ENCODE results near the gene HEYL. TPM values are rescaled to one million over a fixed set of nuclear protein-coding genes. Genes with fewer than 3 reads are reported as not detected.

HEYL gene
- total and polyA plus RNA-seq, 9 of the 15 experiments (the other 6 are each of a cell fraction or from before 2014, with no cell fraction given): 0.13 to 0.89 (median 0.25) TPM

DNA sequence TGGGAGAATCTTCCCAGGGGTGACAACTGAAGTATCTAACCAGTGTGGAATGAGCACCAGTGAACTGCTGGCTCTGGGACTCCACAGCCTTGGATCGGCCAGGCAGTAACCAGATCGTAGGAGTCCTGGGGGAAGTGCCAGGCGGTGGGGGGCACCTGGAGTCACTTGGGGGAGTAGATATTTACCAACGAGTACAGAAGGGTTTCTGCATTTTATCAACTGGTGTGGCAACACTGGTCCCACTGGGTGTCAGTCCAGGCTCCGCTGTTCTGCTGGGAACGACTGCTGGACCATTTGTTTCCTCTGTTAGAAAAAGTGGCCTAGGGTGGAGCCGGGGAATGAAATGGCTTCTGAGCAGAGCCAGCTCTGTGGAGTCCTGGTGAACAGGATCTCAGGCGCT lies 14.4 kb downstream of the HEYL start:
- ChIA-PET CTCF (ENCODE audit: low intra/inter-chr PET ratio) (interaction anchor here (0.6 kb wide), 1 partner anchor 18 kb away, joined by 5 read pairs; no protein-coding TSS in a partner anchor), POLR2A (interaction anchor here (0.6 kb wide), 1 partner anchor 51 kb away, joined by 3 read pairs; no protein-coding TSS in a partner anchor)
- Histone ChIP-seq H3K36me3 (ENCODE audit: control insufficient read depth, insufficient read depth, low read length) (no peaks in the 10 kb centered on the region), H3K9me3 (replicated peaks; ENCODE audit: control insufficient read depth, insufficient read depth, low read depth, low read length) (no peaks in the 10 kb centered on the region), H3K79me2 (ENCODE audit: control insufficient read depth, insufficient read depth, low read length) (no peaks in the 10 kb centered on the region), H3K4me2 (ENCODE audit: insufficient read depth, low read length) (no peak overlapping the region), H3K27ac (ENCODE audit: extremely low read depth, low read depth, low read length) (no peak overlapping the region), H3K9me1 (ENCODE audit: control insufficient read depth, insufficient read depth, low read length) (peaks cover 5% of the 10 kb centered on the region), H3K4me3 (no peak overlapping the region), H2AFZ (ENCODE audit: low read depth, low read length) (no peak overlapping the region), H3K9ac (ENCODE audit: insufficient read depth in 1 of 2, low read depth in 2 of 2, low read length in 2 of 2) (no peak overlapping the region), H4K20me1 (replicated peaks; ENCODE audit: control insufficient read depth, insufficient read depth, low read length) (peaks cover 11% of the 10 kb centered on the region), H3K27me3 (ENCODE audit: control insufficient read depth in 2 of 2, insufficient read depth in 2 of 2, low read length in 2 of 2) (peaks cover 51 to 76% of the 10 kb centered on the region in 2 experiments), H3K4me1 (replicated peaks in 1 of 2; ENCODE audit: control insufficient read depth in 2 of 2, insufficient read depth in 2 of 2, low read length in 2 of 2) (peaks cover 0 to 6% of the 10 kb centered on the region in 2 experiments; a peak in 2 of 5 replicates)
- no TSS peak for BruUV-seq (replicated peaks)
- in situ Hi-C loops (cut with MboI): no loop called here
- intact Hi-C loops (cut with micrococcal nuclease): no loop called here
- no peak for DNase-seq (ENCODE audit: extremely low read depth in 1 of 4, low spot score in 3 of 4)
- WGBS (ENCODE audit: insufficient coverage, low coverage, missing lambda C conversion rate): 4% methylated on average over 8 of the region's 8 CpGs
- no peak for FAIRE-seq
- no peak for ATAC-seq
- TF ChIP-seq ESRRA (IDR thresholded peaks at IDR 0.05; ENCODE audit: borderline replicate concordance, low read depth): no peak
- TF ChIP-seq, protein P1, sequence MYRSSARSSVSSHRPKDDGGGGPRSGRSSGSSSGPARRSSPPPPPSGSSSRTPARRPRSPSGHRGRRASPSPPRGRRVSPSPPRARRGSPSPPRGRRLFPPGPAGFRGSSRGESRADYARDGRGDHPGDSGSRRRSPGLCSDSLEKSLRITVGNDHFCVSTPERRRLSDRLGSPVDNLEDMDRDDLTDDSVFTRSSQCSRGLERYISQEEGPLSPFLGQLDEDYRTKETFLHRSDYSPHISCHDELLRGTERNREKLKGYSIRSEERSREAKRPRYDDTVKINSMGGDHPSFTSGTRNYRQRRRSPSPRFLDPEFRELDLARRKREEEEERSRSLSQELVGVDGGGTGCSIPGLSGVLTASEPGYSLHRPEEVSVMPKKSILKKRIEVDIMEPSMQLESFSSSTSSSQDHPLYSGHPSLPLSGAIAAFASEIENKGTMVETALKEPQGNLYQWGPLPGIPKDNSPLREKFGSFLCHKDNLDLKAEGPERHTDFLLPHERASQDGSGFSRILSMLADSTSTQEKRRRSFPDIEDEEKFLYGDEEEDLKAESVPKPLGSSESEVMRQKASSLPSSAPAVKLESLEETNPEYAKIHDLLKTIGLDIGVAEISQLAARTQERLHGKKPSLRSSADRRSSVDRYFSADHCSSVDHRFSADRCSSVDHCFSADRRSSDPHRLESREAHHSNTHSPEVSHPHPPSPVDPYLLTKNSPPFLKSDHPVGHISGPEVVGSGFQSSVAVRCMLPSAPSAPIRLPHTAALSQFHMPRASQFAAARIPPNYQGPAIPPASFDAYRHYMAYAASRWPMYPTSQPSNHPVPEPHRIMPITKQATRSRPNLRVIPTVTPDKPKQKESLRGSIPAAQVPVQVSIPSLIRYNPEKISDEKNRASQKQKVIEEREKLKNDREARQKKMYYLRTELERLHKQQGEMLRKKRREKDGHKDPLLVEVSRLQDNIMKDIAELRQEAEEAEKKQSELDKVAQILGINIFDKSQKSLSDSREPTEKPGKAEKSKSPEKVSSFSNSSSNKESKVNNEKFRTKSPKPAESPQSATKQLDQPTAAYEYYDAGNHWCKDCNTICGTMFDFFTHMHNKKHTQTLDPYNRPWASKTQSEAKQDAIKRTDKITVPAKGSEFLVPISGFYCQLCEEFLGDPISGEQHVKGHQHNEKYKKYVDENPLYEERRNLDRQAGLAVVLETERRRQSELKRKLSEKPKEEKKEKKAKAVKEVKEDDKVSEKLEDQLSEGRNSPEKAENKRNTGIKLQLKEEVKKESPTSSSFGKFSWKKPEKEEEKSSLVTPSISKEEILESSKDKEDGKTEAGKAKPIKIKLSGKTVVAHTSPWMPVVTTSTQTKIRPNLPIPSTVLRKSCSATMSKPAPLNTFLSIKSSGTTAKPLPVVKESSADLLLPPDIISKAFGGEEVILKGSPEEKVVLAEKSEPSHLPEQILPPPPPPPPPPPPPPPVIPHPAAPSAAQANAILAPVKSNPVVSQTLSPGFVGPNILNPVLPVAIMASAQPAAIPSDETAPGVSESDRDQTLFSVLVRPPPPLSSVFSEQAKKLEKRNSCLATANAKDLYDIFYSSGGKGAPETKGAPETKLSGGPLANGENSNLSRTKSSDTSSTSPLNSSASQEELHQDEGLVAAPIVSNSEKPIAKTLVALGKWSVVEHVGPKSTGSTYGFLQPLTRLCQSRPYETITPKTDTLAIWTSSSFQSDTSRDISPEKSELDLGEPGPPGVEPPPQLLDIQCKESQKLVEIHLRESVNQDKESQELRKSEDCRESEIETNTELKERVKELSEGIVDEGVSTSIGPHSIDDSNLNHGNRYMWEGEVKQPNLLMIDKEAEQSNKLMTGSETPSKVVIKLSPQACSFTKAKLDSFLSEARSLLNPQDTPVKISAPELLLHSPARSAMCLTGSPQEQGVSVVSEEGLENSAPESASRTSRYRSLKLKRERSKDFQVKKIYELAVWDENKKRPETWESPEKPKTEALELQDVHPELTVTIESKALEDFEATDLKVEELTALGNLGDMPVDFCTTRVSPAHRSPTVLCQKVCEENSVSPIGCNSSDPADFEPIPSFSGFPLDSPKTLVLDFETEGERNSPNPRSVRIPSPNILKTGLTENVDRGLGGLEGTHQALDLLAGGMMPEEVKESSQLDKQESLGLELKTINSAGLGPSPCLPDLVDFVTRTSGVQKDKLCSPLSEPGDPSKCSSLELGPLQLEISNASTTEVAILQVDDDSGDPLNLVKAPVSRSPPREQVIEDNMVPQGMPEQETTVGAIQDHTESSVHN (IDR thresholded peaks at IDR 0.05; ENCODE audit: borderline replicate concordance in 1 of 2, low read depth in 1 of 2): no peak
- no peak for TF ChIP-seq SRSF7 (optimal IDR thresholded peaks at IDR 0.05; ENCODE audit: low read depth, low read length)
- no peak for TF ChIP-seq DDX20 (tag; IDR thresholded peaks at IDR 0.05; ENCODE audit: low read depth)
- TF ChIP-seq, protein P2, sequence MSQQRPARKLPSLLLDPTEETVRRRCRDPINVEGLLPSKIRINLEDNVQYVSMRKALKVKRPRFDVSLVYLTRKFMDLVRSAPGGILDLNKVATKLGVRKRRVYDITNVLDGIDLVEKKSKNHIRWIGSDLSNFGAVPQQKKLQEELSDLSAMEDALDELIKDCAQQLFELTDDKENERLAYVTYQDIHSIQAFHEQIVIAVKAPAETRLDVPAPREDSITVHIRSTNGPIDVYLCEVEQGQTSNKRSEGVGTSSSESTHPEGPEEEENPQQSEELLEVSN (IDR thresholded peaks at IDR 0.05; ENCODE audit: borderline replicate concordance in 1 of 2, extremely low read depth in 1 of 2, insufficient read depth in 1 of 2, insufficient read length in 1 of 2, low read depth in 1 of 2, low read length in 1 of 2, poor library complexity in 1 of 2, severe bottlenecking in 1 of 2): no peak
- no peak for TF ChIP-seq STAT5B (CRISPR knock-in tag; IDR thresholded peaks at IDR 0.05)
- TF ChIP-seq RBM15 (IDR thresholded peaks at IDR 0.05; ENCODE audit: insufficient read depth, low read length): no peak
- TF ChIP-seq, protein P3, sequence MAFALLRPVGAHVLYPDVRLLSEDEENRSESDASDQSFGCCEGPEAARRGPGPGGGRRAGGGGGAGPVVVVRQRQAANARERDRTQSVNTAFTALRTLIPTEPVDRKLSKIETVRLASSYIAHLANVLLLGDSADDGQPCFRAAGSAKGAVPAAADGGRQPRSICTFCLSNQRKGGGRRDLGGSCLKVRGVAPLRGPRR (CRISPR knock-in tag; IDR thresholded peaks at IDR 0.05): no peak
- TF ChIP-seq LEF1 (IDR thresholded peaks at IDR 0.05): no peak
- TF ChIP-seq, protein P4, sequence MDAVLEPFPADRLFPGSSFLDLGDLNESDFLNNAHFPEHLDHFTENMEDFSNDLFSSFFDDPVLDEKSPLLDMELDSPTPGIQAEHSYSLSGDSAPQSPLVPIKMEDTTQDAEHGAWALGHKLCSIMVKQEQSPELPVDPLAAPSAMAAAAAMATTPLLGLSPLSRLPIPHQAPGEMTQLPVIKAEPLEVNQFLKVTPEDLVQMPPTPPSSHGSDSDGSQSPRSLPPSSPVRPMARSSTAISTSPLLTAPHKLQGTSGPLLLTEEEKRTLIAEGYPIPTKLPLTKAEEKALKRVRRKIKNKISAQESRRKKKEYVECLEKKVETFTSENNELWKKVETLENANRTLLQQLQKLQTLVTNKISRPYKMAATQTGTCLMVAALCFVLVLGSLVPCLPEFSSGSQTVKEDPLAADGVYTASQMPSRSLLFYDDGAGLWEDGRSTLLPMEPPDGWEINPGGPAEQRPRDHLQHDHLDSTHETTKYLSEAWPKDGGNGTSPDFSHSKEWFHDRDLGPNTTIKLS (IDR thresholded peaks at IDR 0.05; ENCODE audit: borderline replicate concordance, low read depth): no peak

Measured in K562 (cell line).